ENCODE data around the gene TLE3. TPM values are rescaled to one million over a fixed set of nuclear protein-coding genes. Genes with fewer than 3 reads are reported as not detected.

The TLE3 gene
- total RNA-seq, 1 experiment from 2014 or later = 98.2 TPM

- Histone ChIP-seq H4K8ac (replicated peaks; ENCODE audit: insufficient read length, low read depth, low read length) (no peak overlapping the region), H4K5ac (ENCODE audit: insufficient read length, low read depth, low read length) (no peak overlapping the region), H2BK5ac (ENCODE audit: insufficient read length, low read length) (no peak overlapping the region), H3K14ac (ENCODE audit: insufficient read depth, low read length) (no peak overlapping the region), H3T11ph (ENCODE audit: low read length) (no peak overlapping the region), H3K56ac (ENCODE audit: insufficient read length, low read depth, low read length) (no peak overlapping the region), H3K9me3 (ENCODE audit: control insufficient read depth, low read depth, low read length) (no peaks in the 10 kb centered on the region), H3K4ac (ENCODE audit: low read depth, low read length) (no peak overlapping the region), H4K20me1 (ENCODE audit: control insufficient read depth, insufficient read depth, insufficient read length) (no peaks in the 10 kb centered on the region), H3K9ac (ENCODE audit: extremely low read depth, insufficient read length, low read length) (no peak overlapping the region), H2AFZ (ENCODE audit: low read length) (no peak overlapping the region), H3K79me2 (ENCODE audit: insufficient read depth, low read length) (no peaks in the 10 kb centered on the region), H4K91ac (ENCODE audit: insufficient read length, low read depth, low read length) (no peak overlapping the region), H3K4me1 (ENCODE audit: insufficient read depth, low read length) (no peaks in the 10 kb centered on the region), H3K79me1 (ENCODE audit: insufficient read depth, low read depth, low read length, poor library complexity, severe bottlenecking) (no peaks in the 10 kb centered on the region), H2AK5ac (ENCODE audit: insufficient read length, low read length) (no peak overlapping the region), H3K18ac (ENCODE audit: insufficient read length, low read depth, low read length) (no peak overlapping the region), H3K27ac (ENCODE audit: insufficient read length, low read depth, low read length) (no peak overlapping the region), H2BK20ac (ENCODE audit: low read depth, low read length, poor library complexity, severe bottlenecking) (no peak overlapping the region), H3K27me3 (ENCODE audit: insufficient read depth, low read length) (no peaks in the 10 kb centered on the region), H2BK15ac (ENCODE audit: low read depth, low read length) (no peak overlapping the region), H2BK120ac (ENCODE audit: low read depth, low read length, poor library complexity, severe bottlenecking) (no peak overlapping the region), H3K4me2 (ENCODE audit: insufficient read depth, insufficient read length, low read length) (no peak overlapping the region), H3K23ac (ENCODE audit: insufficient read length, low read depth, low read length) (no peak overlapping the region), H2BK12ac (ENCODE audit: insufficient read length, low read depth, low read length) (no peak overlapping the region), H3K23me2 (ENCODE audit: insufficient read length, low read depth, low read length, poor library complexity, severe bottlenecking) (no peaks in the 10 kb centered on the region)
- H3K36me3 Mint-ChIP-seq (ENCODE audit: insufficient read depth in 1 of 3, low read depth in 3 of 3) = 0 out of 7 replicates have a peak, but pooled peaks cover 0 to 1% (median 0%) of the 10 kb centered on the region in 3 experiments
- no peak overlapping the region for H3K4me3 Mint-ChIP-seq
- H3K27me3 Mint-ChIP-seq (ENCODE audit: low read depth) = no peaks in the 10 kb centered on the region; the same call in 1 of the 2 replicates
- H3K27ac Mint-ChIP-seq = no peak overlapping the region; a peak in 1 of 7 replicates
- no CpG with 5 or more reads among the region's 3 CpGs for WGBS (ENCODE audit: extremely low coverage, insufficient read length, low lambda C conversion rate)
- TF ChIP-seq, protein P1, sequence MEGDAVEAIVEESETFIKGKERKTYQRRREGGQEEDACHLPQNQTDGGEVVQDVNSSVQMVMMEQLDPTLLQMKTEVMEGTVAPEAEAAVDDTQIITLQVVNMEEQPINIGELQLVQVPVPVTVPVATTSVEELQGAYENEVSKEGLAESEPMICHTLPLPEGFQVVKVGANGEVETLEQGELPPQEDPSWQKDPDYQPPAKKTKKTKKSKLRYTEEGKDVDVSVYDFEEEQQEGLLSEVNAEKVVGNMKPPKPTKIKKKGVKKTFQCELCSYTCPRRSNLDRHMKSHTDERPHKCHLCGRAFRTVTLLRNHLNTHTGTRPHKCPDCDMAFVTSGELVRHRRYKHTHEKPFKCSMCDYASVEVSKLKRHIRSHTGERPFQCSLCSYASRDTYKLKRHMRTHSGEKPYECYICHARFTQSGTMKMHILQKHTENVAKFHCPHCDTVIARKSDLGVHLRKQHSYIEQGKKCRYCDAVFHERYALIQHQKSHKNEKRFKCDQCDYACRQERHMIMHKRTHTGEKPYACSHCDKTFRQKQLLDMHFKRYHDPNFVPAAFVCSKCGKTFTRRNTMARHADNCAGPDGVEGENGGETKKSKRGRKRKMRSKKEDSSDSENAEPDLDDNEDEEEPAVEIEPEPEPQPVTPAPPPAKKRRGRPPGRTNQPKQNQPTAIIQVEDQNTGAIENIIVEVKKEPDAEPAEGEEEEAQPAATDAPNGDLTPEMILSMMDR (conservative IDR thresholded peaks at IDR 0.05) = no peak
- peaks cover 5 to 18% of the 10 kb centered on the region in 2 experiments; a peak in 3 of 4 replicates for H3K4me1 Mint-ChIP-seq
- no peak for DNase-seq
- H3K9me3 Mint-ChIP-seq = no peaks in the 10 kb centered on the region
These were observed 88.9 kb downstream of the TLE3 start for GRCh38 chr15:70008697-70009290.

All from H9 (cell line).